ENCODE measurements around the gene DCHS1.
A peak's percentile ranks its signal among the peaks of the same experiment; 100 is the strongest.

The DCHS1 gene

GRCh38 chr11:6674219-6674597 lies 18.6 kb upstream of the DCHS1 start:
- DNase-seq (ENCODE audit: insufficient read length, low spot score) (no peak), FAIRE-seq (no peak)

- peak; percentile 8 for FAIRE-seq
- no peak for DNase-seq (ENCODE audit: insufficient read length, low spot score)
Measured at GRCh38 chr11:6673523-6674218, 18.1 kb upstream of the DCHS1 start.

GRCh38 chr11:6671991-6672390 lies 16.4 kb upstream of the DCHS1 start:
- no peak for DNase-seq (ENCODE audit: insufficient read length, low spot score)
- FAIRE-seq = no peak

- DNase-seq (ENCODE audit: insufficient read length, low spot score) (no peak), FAIRE-seq (no peak)
Measured at GRCh38 chr11:6670202-6670830, 14.7 kb upstream of the DCHS1 start.

- peak; percentile 78 for FAIRE-seq
Measured at GRCh38 chr11:6667733-6668374, 12.2 kb upstream of the DCHS1 start.

GRCh38 chr11:6666302-6667183 lies 10.9 kb upstream of the DCHS1 start:
- FAIRE-seq = no peak
- no peak for DNase-seq (ENCODE audit: insufficient read length, low spot score)

More at GRCh38 chr11:6667733-6668374, 12.2 kb upstream of the DCHS1 start:
- no peak for DNase-seq (ENCODE audit: insufficient read length, low spot score)

GRCh38 chr11:6664551-6664950 lies 8.9 kb upstream of the DCHS1 start:
- FAIRE-seq = no peak
- no peak for DNase-seq (ENCODE audit: insufficient read length, low spot score)

GRCh38 chr11:6663794-6664469 lies 8.3 kb upstream of the DCHS1 start:
- no peak for FAIRE-seq
- DNase-seq (ENCODE audit: insufficient read length, low spot score) = no peak

GRCh38 chr11:6660712-6661111 lies 5.1 kb upstream of the DCHS1 start:
- peak; percentile 82 for FAIRE-seq

GRCh38 chr11:6658647-6659046 lies 3.0 kb upstream of the DCHS1 start:
- FAIRE-seq = no peak

More at GRCh38 chr11:6660712-6661111, 5.1 kb upstream of the DCHS1 start:
- no peak for DNase-seq (ENCODE audit: insufficient read length, low spot score)

GRCh38 chr11:6657346-6657745 lies 1.7 kb upstream of the DCHS1 start:
- FAIRE-seq (no peak), DNase-seq (ENCODE audit: insufficient read length, low spot score) (no peak)

More at GRCh38 chr11:6658647-6659046, 3.0 kb upstream of the DCHS1 start:
- no peak for DNase-seq (ENCODE audit: insufficient read length, low spot score)

- FAIRE-seq (no peak), DNase-seq (ENCODE audit: insufficient read length, low spot score) (no peak)
Measured at GRCh38 chr11:6656936-6657335, 1.3 kb upstream of the DCHS1 start.

GRCh38 chr11:6656584-6656915 lies 941 bp upstream of the DCHS1 start:
- FAIRE-seq = no peak
- DNase-seq (ENCODE audit: insufficient read length, low spot score) = no peak

- FAIRE-seq (no peak), DNase-seq (ENCODE audit: insufficient read length, low spot score) (no peak)
Measured at GRCh38 chr11:6655020-6655789, 404 bp downstream of the DCHS1 start.

- FAIRE-seq (no peak), DNase-seq (ENCODE audit: insufficient read length, low spot score) (no peak)
Measured at GRCh38 chr11:6654281-6655019, 1.2 kb downstream of the DCHS1 start.

GRCh38 chr11:6653656-6654055 lies 2.0 kb downstream of the DCHS1 start:
- FAIRE-seq (no peak), DNase-seq (ENCODE audit: insufficient read length, low spot score) (no peak)

GRCh38 chr11:6653097-6653496 lies 2.5 kb downstream of the DCHS1 start:
- no peak for FAIRE-seq
- no peak for DNase-seq (ENCODE audit: insufficient read length, low spot score)

- DNase-seq (ENCODE audit: insufficient read length, low spot score) = no peak
- no peak for FAIRE-seq
Measured at GRCh38 chr11:6652182-6652581, 3.4 kb downstream of the DCHS1 start.

- FAIRE-seq = no peak
- DNase-seq (ENCODE audit: insufficient read length, low spot score) = no peak
Measured at GRCh38 chr11:6650980-6651379, 4.6 kb downstream of the DCHS1 start.
